GM12892 (cell line): ENCODE measurements around the gene MANSC4.

ENCODE experiments used
- DNase-seq: peaks from one replicate; pipeline ENCODE4 v3.0.0; 2011; ENCODE audit not compliant: insufficient read length
- FAIRE-seq: peaks from 2 replicates; lab custom pipeline; 2011; peaks lifted over from hg19 to GRCh38; lab: Jason Lieb, UNC
- POLR2A ChIP-seq: IDR thresholded peaks from 2 replicates; pipeline ENCODE4 v1.6.1; 2011; ENCODE audit warnings: low read depth, low read length, control low read depth
- POLR2AphosphoS5 ChIP-seq: IDR thresholded peaks from 2 replicates; pipeline ENCODE4 v1.6.1; 2011; ENCODE audit warnings: low read depth, low read length, control low read depth
- TAF1 ChIP-seq: IDR thresholded peaks from 2 replicates; pipeline ENCODE4 v1.6.1; 2011; ENCODE audit warnings: low read depth, mild to moderate bottlenecking, control low read depth, low read length, borderline replicate concordance

The MANSC4 gene

DNA sequence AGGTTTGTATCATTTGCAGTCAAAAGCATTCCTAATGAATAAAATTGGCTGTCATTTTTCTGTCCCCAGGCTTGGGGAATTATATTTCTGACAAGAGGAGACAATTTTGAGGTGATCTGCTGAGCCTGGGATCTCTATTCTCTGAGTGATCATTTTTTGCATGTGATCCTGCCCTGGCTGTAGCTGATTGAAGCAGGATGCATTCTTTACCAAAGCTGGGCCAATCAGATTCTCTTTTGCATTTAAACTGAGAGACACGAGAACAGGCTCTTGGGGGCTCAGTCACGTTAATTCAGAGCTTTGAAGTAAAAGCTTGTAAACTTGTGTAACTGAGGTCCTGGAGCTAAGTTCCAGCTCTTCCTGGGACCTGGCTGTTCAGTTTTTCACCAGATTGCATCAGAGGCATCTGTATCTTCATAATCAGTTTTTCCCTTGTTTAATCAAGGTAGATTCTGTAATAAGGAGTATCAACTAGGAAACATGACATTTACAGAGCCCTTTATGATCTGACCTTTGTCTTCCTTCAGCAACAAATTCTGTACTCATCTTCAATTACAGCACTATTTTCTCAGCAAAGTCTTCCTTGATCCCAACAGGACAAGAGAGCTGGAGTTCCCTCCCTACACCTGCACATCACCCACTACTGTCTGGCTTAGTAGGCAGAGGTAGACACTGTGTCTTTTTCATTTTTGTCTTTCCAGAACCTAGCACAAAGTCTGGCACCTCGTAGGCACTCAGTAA lies 35.0 kb upstream of the MANSC4 start:
- no peak for FAIRE-seq
- TF ChIP-seq POLR2A (no peak), POLR2AphosphoS5 (no peak), TAF1 (no peak)
- DNase-seq, result no peak

DNA sequence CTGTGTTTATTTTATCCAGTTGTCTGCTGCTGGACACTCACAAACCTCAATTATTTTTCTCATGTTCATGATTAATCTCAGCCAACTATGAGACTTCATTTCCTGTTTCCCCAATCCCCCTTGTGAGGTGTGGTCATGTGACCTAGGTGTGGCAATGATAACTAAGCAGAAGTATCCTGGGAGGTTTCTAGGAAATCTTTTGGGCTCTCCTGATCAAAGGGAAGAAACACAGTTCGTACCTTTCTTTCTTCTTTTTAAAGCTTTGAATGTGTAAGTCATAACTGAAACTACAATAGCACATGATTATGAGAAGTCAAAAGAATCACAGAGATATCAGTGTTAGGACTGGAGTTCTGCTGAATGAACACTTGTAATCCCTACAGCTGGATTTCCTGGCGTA lies 34.4 kb upstream of the MANSC4 start:
- FAIRE-seq (no peak), DNase-seq (no peak)
- no peak for TF ChIP-seq POLR2A
- no peak for TF ChIP-seq TAF1
- no peak for TF ChIP-seq POLR2AphosphoS5

DNA sequence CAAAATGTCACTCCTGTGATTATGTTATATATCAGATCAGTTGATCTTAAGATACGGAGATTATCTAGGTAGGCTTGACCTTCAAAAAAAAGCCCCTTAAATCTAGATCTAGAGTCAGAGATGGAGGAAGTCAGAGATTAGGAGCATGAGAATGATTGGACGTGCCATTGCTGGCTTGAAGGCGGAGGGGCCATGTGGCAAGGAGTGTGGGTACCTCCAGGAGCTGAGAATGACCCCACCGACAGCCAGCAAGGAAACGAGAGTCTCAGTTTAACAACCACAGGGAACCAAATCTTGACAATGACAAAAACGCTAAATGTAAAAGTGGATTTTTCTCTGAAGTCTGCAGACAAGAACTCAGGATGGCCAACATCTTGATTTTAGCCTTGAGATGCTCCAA lies 32.5 kb upstream of the MANSC4 start:
- no peak for TF ChIP-seq POLR2A
- no peak for TF ChIP-seq POLR2AphosphoS5
- no peak for TF ChIP-seq TAF1
- DNase-seq (no peak), FAIRE-seq (no peak)

DNA sequence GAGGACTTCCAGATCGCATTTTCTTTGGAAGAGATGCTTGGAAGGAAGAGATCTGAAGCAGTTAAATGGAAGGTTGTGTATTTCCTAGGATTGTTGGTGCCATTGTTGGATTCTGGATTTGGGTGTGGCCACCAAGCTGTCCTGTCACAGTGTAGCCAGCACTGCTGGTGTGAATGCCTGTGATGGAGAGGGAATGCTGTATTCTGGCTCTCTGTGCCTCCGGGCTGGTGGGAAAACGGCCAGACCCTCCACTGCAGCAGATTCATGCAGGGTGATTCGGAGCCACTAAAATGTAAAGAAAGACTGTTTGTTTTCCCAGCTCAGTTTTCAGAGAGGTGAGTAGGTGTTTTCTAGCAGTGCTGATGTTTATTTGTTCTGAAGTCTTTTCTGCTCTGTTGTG lies 30.7 kb upstream of the MANSC4 start:
- TF ChIP-seq POLR2AphosphoS5 (no peak), POLR2A (no peak), TAF1 (no peak)
- DNase-seq, result no peak
- no peak for FAIRE-seq

DNA sequence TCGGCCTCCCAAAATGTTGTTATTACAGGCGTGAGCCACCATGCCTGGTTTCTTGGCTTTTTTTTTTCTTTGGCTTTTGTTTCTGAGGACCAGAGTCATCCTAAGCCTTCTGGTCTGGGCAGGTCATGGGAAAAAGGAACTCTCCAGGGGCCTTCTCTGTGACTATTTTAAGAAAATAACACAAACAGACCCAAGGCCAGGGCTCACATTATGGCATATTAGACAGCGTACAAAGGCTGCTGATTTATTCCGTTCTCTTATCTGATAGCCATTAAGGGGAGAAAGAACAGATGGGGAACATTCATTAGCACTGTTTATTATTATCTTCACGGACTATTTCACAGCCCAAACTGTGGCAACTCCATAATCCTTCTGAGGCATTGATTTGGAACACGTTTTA lies 28.8 kb upstream of the MANSC4 start:
- DNase-seq (no peak), FAIRE-seq (no peak)
- TF ChIP-seq TAF1 (no peak), POLR2A (no peak), POLR2AphosphoS5 (no peak)

DNA sequence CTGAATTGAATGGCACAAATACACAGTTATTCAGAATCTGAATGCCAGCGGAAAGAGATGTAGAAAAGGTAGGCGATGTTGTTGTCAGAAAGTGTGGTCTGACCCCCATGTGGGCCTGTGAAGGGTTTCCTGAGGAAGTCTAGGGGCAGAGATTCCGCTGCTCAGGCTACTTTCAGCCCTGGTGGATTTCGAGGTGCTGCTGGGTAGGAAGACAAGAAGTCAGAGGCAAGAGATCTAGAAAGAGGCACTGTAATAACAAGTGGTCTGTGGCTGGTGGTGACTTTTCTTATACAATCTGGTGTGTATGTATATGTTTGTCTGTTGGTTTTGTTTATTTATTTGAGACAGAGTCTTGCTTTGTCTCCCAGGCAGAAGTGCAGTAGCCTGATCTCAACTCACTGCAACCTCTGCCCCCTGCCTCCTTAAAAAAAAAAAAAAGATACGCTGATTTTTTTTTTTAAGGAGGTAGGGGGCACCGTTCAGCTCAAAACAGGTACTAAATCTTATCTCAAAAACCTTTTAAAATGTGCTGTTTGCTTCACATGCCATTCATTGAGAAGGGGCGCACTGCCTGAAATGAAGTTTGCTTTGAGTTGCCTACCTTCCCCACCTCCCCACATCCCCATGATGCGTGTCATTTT lies 27.1 kb upstream of the MANSC4 start:
- FAIRE-seq (no peak), DNase-seq (no peak)
- no peak for TF ChIP-seq TAF1
- no peak for TF ChIP-seq POLR2A
- no peak for TF ChIP-seq POLR2AphosphoS5

DNA sequence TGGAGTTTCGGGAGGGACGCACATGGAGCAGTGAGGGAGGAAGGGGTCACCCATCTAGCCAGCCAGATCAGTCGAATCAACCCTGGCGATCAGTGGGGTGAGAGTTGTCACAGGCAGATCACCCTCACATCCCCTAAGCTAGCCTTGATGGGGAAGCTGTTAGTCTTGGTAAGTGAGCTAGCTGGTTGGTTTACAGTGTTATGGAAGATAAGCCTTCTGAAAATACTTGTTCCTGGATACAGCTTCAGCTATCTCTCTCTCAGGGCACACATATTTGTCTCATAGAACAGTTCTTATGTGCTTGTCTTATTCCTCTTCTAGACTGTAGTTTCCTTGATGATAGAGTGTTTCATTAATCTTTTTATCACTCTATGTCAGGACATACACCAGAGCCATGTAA lies 26.2 kb upstream of the MANSC4 start:
- TF ChIP-seq TAF1 (no peak), POLR2AphosphoS5 (no peak), POLR2A (no peak)
- FAIRE-seq (no peak), DNase-seq (no peak)

DNA sequence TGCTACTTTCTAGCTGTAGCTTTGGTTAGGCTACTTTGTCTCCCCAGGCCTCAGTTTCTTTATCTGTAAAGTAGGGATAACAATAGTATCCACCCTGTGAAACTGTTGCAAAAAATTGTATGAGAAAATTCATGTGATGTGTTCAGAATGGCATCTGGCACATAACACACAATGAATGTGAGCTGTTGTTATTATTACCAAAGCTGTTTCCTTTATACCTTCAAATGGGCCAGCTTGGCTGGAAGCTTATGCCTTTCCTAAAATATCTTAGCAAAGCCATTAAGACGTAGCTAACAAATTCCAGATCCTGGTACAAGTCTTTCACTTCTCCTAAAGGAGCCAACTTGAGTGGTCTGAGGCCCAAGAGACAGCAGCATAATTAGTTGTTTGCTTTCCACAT lies 25.2 kb upstream of the MANSC4 start:
- FAIRE-seq (no peak), DNase-seq (no peak)
- TF ChIP-seq POLR2A (no peak), POLR2AphosphoS5 (no peak), TAF1 (no peak)

DNA sequence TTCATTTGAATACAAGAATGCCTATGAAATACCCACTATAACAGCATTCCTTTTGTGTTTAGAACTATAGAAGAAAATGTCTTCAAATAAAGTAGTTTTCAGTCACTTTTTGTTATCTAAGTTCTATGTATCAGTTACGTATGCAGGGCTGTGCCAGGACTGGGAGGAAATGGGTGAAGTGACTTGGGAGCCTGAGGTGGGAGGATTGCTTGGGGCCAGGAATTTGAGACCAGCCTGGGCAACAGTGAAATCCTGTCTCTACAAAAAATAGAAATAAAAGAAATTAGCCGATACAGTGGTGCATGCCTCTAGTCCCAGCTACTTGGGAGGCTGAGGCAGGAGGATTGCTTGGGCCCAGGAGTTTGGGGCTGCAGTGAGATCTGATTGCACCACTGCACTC lies 22.9 kb upstream of the MANSC4 start:
- FAIRE-seq (no peak), DNase-seq (no peak)
- TF ChIP-seq POLR2A (no peak), TAF1 (no peak), POLR2AphosphoS5 (no peak)

DNA sequence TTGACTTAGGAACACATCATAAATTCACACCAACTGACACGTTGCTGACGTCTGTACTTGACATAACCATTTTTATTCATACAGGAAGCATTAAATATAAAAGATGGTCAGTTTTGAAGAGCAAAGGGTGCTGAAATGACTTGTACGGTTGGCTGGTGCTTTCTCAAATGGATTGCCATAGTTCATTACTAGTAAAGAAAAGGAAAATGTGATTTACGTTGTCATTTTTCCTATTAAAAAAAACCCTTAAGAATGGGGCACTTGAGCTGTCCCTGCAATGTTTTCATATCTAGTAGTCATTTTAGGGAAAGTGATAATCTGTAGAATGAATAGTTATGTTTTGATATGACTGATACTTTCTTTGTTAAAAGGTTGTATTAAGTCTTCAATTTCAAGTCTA lies 22.5 kb upstream of the MANSC4 start:
- DNase-seq (no peak), FAIRE-seq (no peak)
- no peak for TF ChIP-seq TAF1
- no peak for TF ChIP-seq POLR2A
- TF ChIP-seq POLR2AphosphoS5, result no peak

DNA sequence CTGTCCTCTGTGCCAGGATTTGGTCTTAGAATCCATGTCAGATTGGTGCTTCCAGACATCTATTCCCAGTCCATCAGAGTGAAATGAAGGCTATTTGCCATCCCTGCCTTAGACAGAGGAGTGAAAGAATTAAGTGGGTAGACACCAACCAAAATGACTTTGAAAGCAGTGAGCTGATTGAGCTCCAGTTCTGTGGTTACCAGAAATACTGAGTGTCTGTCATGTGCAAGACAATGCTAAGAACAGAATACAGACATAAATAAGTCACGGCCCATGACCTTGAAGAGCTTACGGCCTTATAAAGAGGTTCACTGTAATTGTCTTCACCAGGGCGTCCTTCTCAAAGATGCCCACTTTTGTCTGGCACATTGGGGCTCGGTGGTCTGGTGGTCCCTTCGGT lies 21.6 kb upstream of the MANSC4 start:
- DNase-seq (no peak), FAIRE-seq (no peak)
- TF ChIP-seq POLR2AphosphoS5 (no peak), POLR2A (no peak), TAF1 (no peak)

DNA sequence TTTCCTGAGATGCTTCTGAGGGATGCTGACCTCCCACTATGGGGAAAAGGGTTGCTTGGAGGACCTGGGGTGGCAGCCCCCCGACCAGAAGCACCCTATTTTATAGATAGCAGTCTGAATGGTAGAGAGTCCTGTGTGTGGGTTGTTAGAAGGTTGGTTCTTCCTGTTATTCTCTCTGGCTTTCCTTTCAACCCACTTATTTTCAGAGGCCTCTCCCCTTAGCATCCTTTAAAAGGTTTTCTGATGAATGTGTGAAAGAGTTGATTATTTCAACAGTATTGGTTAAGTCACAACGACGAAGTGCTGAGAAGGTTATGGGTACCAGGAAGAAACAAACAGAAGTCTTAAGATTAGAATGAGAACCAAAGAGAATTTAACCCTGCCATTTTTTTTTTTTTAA lies 20.8 kb upstream of the MANSC4 start:
- no peak for TF ChIP-seq POLR2AphosphoS5
- TF ChIP-seq TAF1, result no peak
- no peak for TF ChIP-seq POLR2A
- DNase-seq, result no peak
- FAIRE-seq, result no peak
